Endothelial cell (in vitro differentiated cells): ENCODE measurements around the gene ANOS1. TPM values are rescaled to one million over a fixed set of nuclear protein-coding genes. Genes with fewer than 3 reads are reported as not detected.
A peak's percentile ranks its signal among the peaks of the same experiment; 100 is the strongest.

Experiments
- DNase-seq: peaks from one replicate; pipeline ENCODE4 v3.0.0; 2021; ENCODE audit warnings: low spot score
- H3K27ac Mint-ChIP-seq: one replicate; pipeline ENCODE4 v1.8.0; 2021; ENCODE audit warnings: mixed read lengths, inconsistent platforms; ENCODE audit not compliant: unreplicated experiment
- H3K27me3 Mint-ChIP-seq: one replicate; pipeline ENCODE4 v1.8.0; 2021; ENCODE audit warnings: mild to moderate bottlenecking, moderate library complexity, mixed read lengths, inconsistent platforms; ENCODE audit not compliant: unreplicated experiment
- H3K36me3 Mint-ChIP-seq: one replicate; pipeline ENCODE4 v1.8.0; 2021; ENCODE audit warnings: mild to moderate bottlenecking, low read depth, mixed read lengths, inconsistent platforms; ENCODE audit not compliant: unreplicated experiment
- H3K4me1 Mint-ChIP-seq: one replicate; pipeline ENCODE4 v1.8.0; 2021; ENCODE audit warnings: mild to moderate bottlenecking, mixed read lengths, inconsistent platforms; ENCODE audit not compliant: unreplicated experiment
- H3K4me3 Mint-ChIP-seq: one replicate; pipeline ENCODE4 v1.8.0; 2021; ENCODE audit warnings: mild to moderate bottlenecking, mixed read lengths, inconsistent platforms; ENCODE audit not compliant: unreplicated experiment
- H3K9me3 Mint-ChIP-seq: one replicate; pipeline ENCODE4 v1.8.0; 2021; ENCODE audit warnings: mixed read lengths, inconsistent platforms; ENCODE audit not compliant: unreplicated experiment
- CTCF ChIP-seq: fragments of 200-600 bp; sonication (generic); IDR thresholded peaks from one replicate; pipeline ENCODE4 v1.5.0; 2021; ENCODE audit warnings: antibody characterized with exemption; ENCODE audit not compliant: unreplicated experiment
- total RNA-seq: library from RNA; stranded (reverse); fragmentation: NEBNext Ultra II Directional; extraction: Animal tissue kit (Norgen Biotek cat#: 25700); gene quantifications from one replicate; pipeline ENCODE4 v1.2.1, GENCODE V29; 2021; ENCODE audit not compliant: unreplicated experiment

ANOS1 gene
- total RNA-seq, 1 donor from 2014 or later: 9.6 TPM

- no peak for TF ChIP-seq CTCF
- no peak for DNase-seq
- no peaks in the 10 kb centered on the region for H3K36me3 Mint-ChIP-seq
- peaks cover 2% of the 10 kb centered on the region for H3K27me3 Mint-ChIP-seq
- H3K4me3 Mint-ChIP-seq: no peak overlapping the region
- no peak overlapping the region for H3K27ac Mint-ChIP-seq
- no peaks in the 10 kb centered on the region for H3K9me3 Mint-ChIP-seq
- H3K4me1 Mint-ChIP-seq: peaks cover 10% of the 10 kb centered on the region
Observed at GRCh38 chrX:8675006-8675630, 56.8 kb downstream of the ANOS1 start.

DNA sequence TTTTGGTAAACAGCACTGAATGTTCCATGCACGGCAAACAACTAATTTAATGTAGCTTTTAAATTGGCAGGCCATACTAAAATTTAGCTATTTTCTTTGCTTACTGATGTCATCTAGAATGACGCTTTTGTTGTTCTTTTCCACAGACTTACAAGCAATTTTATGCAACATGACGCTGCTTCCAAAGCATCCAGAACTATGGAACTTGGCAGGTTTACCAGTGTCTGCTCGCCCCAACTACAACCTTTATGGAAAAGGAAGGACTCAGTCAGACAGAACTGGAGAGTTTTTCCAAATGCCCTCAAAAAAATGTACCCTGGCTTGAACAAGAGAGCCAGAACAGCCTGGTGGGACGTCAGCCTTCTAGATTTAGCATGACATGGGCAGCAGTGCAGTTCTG is 58.7 kb downstream of the ANOS1 start:
- no peaks in the 10 kb centered on the region for H3K36me3 Mint-ChIP-seq
- no peak for TF ChIP-seq CTCF
- H3K4me1 Mint-ChIP-seq: peaks cover 17% of the 10 kb centered on the region
- no peaks in the 10 kb centered on the region for H3K9me3 Mint-ChIP-seq
- no peak overlapping the region for H3K4me3 Mint-ChIP-seq
- no peak overlapping the region for H3K27ac Mint-ChIP-seq
- DNase-seq: no peak
- H3K27me3 Mint-ChIP-seq: peaks cover 2% of the 10 kb centered on the region

DNA sequence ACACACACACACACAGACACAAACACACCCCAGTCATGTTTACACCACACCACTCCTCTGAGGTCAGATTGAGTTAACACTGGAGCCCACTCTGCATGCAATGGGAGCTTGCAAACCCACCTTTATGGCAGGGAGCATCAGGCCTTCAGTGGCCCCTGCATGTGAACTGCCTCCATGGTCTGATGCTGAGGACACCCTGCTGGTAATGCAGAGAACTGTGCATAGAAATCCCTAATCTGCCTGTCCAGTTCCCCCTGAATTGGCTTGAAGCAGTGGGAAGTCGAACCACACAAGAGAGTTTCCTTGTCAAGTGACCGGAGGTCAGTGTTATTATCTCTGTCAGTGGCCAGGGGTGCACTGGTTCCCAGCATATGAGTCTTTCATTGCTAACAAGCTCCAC is 59.8 kb downstream of the ANOS1 start:
- H3K4me1 Mint-ChIP-seq: peaks cover 17% of the 10 kb centered on the region
- no peaks in the 10 kb centered on the region for H3K9me3 Mint-ChIP-seq
- H3K27ac Mint-ChIP-seq: no peak overlapping the region
- TF ChIP-seq CTCF: no peak
- H3K27me3 Mint-ChIP-seq: peaks cover 2% of the 10 kb centered on the region
- no peak overlapping the region for H3K4me3 Mint-ChIP-seq
- H3K36me3 Mint-ChIP-seq: no peaks in the 10 kb centered on the region
- DNase-seq: peak; percentile 11

- Mint-ChIP-seq H3K9me3 (no peaks in the 10 kb centered on the region), H3K4me3 (no peak overlapping the region), H3K4me1 (peaks cover 18% of the 10 kb centered on the region), H3K27me3 (peaks cover 2% of the 10 kb centered on the region), H3K27ac (no peak overlapping the region), H3K36me3 (no peaks in the 10 kb centered on the region)
- peak; percentile 3 for DNase-seq
- no peak for TF ChIP-seq CTCF
Observed at GRCh38 chrX:8668813-8669212, 63.1 kb downstream of the ANOS1 start.

- Mint-ChIP-seq H3K4me3 (no peak overlapping the region), H3K9me3 (no peaks in the 10 kb centered on the region), H3K36me3 (no peaks in the 10 kb centered on the region), H3K27ac (peak overlapping the region; percentile 75), H3K27me3 (no peaks in the 10 kb centered on the region), H3K4me1 (peaks cover 5% of the 10 kb centered on the region)
- DNase-seq: no peak
- TF ChIP-seq CTCF: no peak
Observed at GRCh38 chrX:8663325-8663724, 68.6 kb downstream of the ANOS1 start.
